SK-N-MC (cell line): Measurements from ENCODE around the gene FLNC.

Experiments
- DNase-seq: peaks from one replicate; pipeline ENCODE4 v3.0.0-alpha.2; 2011; ENCODE audit warnings: low read depth, low spot score
- H3K27ac ChIP-seq: fragments of 200-600 bp; sonication (generic); 2 replicates; pipeline ENCODE4 v1.5.1; 2016; ENCODE audit warnings: mixed run types
- H3K36me3 ChIP-seq: fragments of 200-600 bp; sonication (generic); 2 replicates; pipeline ENCODE4 v1.6.1; 2017; ENCODE audit warnings: antibody characterized with exemption, low read length, mixed read lengths; ENCODE audit not compliant: insufficient read depth
- H3K4me3 ChIP-seq: fragments of 200-600 bp; sonication (generic); 2 replicates; pipeline ENCODE4 v1.5.1; 2016
- H3K9ac ChIP-seq: fragments of 200-600 bp; sonication (generic); 2 replicates; pipeline ENCODE4 v1.8.0; 2017; ENCODE audit warnings: mixed run types, mixed read lengths; ENCODE audit not compliant: insufficient read length
- H3K9me3 ChIP-seq: fragments of 200-600 bp; sonication (generic); 2 replicates; pipeline ENCODE4 v1.6.1; 2017; ENCODE audit warnings: low read depth, mild to moderate bottlenecking, antibody characterized with exemption, low read length, moderate library complexity, mixed read lengths
- EZH2 ChIP-seq: fragments of 200-600 bp; sonication (generic); IDR thresholded peaks from one replicate; pipeline ENCODE4 v1.6.1; 2017; ENCODE audit warnings: antibody characterized with exemption
- FOXP2 ChIP-seq: optimal IDR thresholded peaks from 2 replicates; pipeline ENCODE3; 2011; ENCODE audit warnings: mild to moderate bottlenecking, moderate library complexity; ENCODE audit not compliant: insufficient read depth; ENCODE audit errors: extremely low read length, control extremely low read depth
- POLR2AphosphoS5 ChIP-seq: IDR thresholded peaks from 2 replicates; pipeline ENCODE4 v1.6.1; 2012; ENCODE audit warnings: mild to moderate bottlenecking, low read depth, low read length, borderline replicate concordance

FLNC gene

GRCh38 chr7:128826512-128826911, 3.7 kb upstream of the FLNC start:
- H3K27ac ChIP-seq: no peak overlapping the region
- H3K36me3 ChIP-seq: no peaks in the 10 kb centered on the region
- no peak for TF ChIP-seq EZH2
- no peak for TF ChIP-seq POLR2AphosphoS5
- no peak for TF ChIP-seq FOXP2
- H3K9ac ChIP-seq: no peak overlapping the region
- no peaks in the 10 kb centered on the region for H3K9me3 ChIP-seq
- no peak overlapping the region for H3K4me3 ChIP-seq
- no peak for DNase-seq

- no peak overlapping the region for H3K4me3 ChIP-seq
- no peak overlapping the region for H3K9ac ChIP-seq
- no peak overlapping the region for H3K27ac ChIP-seq
These were observed 3.3 kb upstream of the FLNC start for GRCh38 chr7:128826916-128827247.

GRCh38 chr7:128827248-128827958, 2.8 kb upstream of the FLNC start:
- Histone ChIP-seq H3K9ac (no peak overlapping the region), H3K27ac (no peak overlapping the region), H3K4me3 (no peak overlapping the region), H3K9me3 (no peaks in the 10 kb centered on the region), H3K36me3 (no peaks in the 10 kb centered on the region)
- no peak for TF ChIP-seq EZH2
- no peak for TF ChIP-seq FOXP2
- no peak for TF ChIP-seq POLR2AphosphoS5
- no peak for DNase-seq

More at GRCh38 chr7:128826916-128827247, 3.3 kb upstream of the FLNC start:
- H3K36me3 ChIP-seq: no peaks in the 10 kb centered on the region
- no peak for TF ChIP-seq POLR2AphosphoS5
- no peak for TF ChIP-seq FOXP2
- no peak for TF ChIP-seq EZH2
- no peaks in the 10 kb centered on the region for H3K9me3 ChIP-seq
- DNase-seq: no peak

GRCh38 chr7:128827971-128828711, 2.1 kb upstream of the FLNC start:
- H3K4me3 ChIP-seq: no peak overlapping the region
- H3K9me3 ChIP-seq: no peaks in the 10 kb centered on the region
- TF ChIP-seq EZH2 (no peak), FOXP2 (no peak), POLR2AphosphoS5 (no peak)
- DNase-seq: no peak
- no peak overlapping the region for H3K9ac ChIP-seq
- H3K27ac ChIP-seq: no peak overlapping the region
- H3K36me3 ChIP-seq: no peaks in the 10 kb centered on the region

- TF ChIP-seq EZH2 (no peak), FOXP2 (no peak), POLR2AphosphoS5 (no peak)
- Histone ChIP-seq H3K9me3 (no peaks in the 10 kb centered on the region), H3K9ac (peak overlapping the region; percentile 37), H3K36me3 (no peaks in the 10 kb centered on the region), H3K27ac (no peak overlapping the region), H3K4me3 (peak overlapping the region; percentile 92)
- no peak for DNase-seq
These were observed 627 bp upstream of the FLNC start for GRCh38 chr7:128829391-128830166.

- TF ChIP-seq FOXP2 (no peak), EZH2 (no peak), POLR2AphosphoS5 (no peak)
- Histone ChIP-seq H3K9ac (peak overlapping the region; percentile 79), H3K36me3 (no peaks in the 10 kb centered on the region; the same call in 1 of the 2 replicates), H3K4me3 (peak overlapping the region; percentile 92), H3K27ac (no peak overlapping the region), H3K9me3 (no peaks in the 10 kb centered on the region)
- DNase-seq: no peak
These were observed 1.2 kb downstream of the FLNC start for GRCh38 chr7:128831178-128831993.

GRCh38 chr7:128831994-128832879, 2.0 kb downstream of the FLNC start:
- DNase-seq: no peak
- no peaks in the 10 kb centered on the region for H3K9me3 ChIP-seq

More at GRCh38 chr7:128831994-128832879, 2.0 kb downstream of the FLNC start:
- Histone ChIP-seq H3K27ac (no peak overlapping the region), H3K9ac (no peak overlapping the region), H3K36me3 (no peaks in the 10 kb centered on the region; the same call in 1 of the 2 replicates), H3K4me3 (peak overlapping the region; percentile 92)
- TF ChIP-seq FOXP2 (no peak), POLR2AphosphoS5 (no peak)
